ENCODE measurements around the gene PCK1.

Gene PCK1

GRCh38 chr20:57583289-57584257, 22.7 kb downstream of the PCK1 start:
- no peak for TF ChIP-seq ZFX (IDR thresholded peaks at IDR 0.05)
- no peak for TF ChIP-seq CTCF (conservative IDR thresholded peaks at IDR 0.05)
- H3K27ac ChIP-seq, result no peak overlapping the region

- TF ChIP-seq ZFX (IDR thresholded peaks at IDR 0.05) (no peak), CTCF (conservative IDR thresholded peaks at IDR 0.05) (no peak)
- H3K27ac ChIP-seq, result no peak overlapping the region
These were observed 24.0 kb downstream of the PCK1 start for GRCh38 chr20:57584768-57585461.

GRCh38 chr20:57585466-57586213, 24.7 kb downstream of the PCK1 start:
- no peak for TF ChIP-seq CTCF (conservative IDR thresholded peaks at IDR 0.05)
- no peak for TF ChIP-seq ZFX (IDR thresholded peaks at IDR 0.05)
- H3K27ac ChIP-seq, result no peak overlapping the region

GRCh38 chr20:57586370-57586793, 25.5 kb downstream of the PCK1 start:
- H3K27ac ChIP-seq, result no peak overlapping the region
- TF ChIP-seq ZFX (IDR thresholded peaks at IDR 0.05) (no peak), CTCF (conservative IDR thresholded peaks at IDR 0.05) (no peak)

- no peak overlapping the region for H3K27ac ChIP-seq
- TF ChIP-seq ZFX (IDR thresholded peaks at IDR 0.05), result no peak
- TF ChIP-seq CTCF (conservative IDR thresholded peaks at IDR 0.05), result no peak
These were observed 26.0 kb downstream of the PCK1 start for GRCh38 chr20:57586943-57587277.

- TF ChIP-seq ZFX (IDR thresholded peaks at IDR 0.05) (no peak), CTCF (conservative IDR thresholded peaks at IDR 0.05) (no peak)
- no peak overlapping the region for H3K27ac ChIP-seq
These were observed 26.5 kb downstream of the PCK1 start for GRCh38 chr20:57587278-57587988.
